ENCODE data around the gene ISLR. TPM values are rescaled to one million over a fixed set of nuclear protein-coding genes. Genes with fewer than 3 reads are reported as not detected.

The ISLR gene
- polyA plus RNA-seq, 10 donors = 131 to 259 (median 181) TPM

Other genes with a start within 250 kb of the ISLR start
- gene LOXL1, start 247.2 kb upstream of the ISLR start, polyA plus RNA-seq (ENCODE audit: insufficient read length in 10 of 10) = 10 to 100 TPM; 26.3 to 57.9 (median 34.6) TPM
- gene STOML1, start 181.4 kb upstream of the ISLR start, polyA plus RNA-seq (ENCODE audit: insufficient read length in 10 of 10) = 10 to 100 TPM; 19.1 to 34.5 (median 30.0) TPM
- gene PML, start 179.0 kb upstream of the ISLR start, polyA plus RNA-seq (ENCODE audit: insufficient read length in 10 of 10) = 10 to 100 TPM; 22.6 to 36.4 (median 28.7) TPM
- gene GOLGA6A, start 91.2 kb upstream of the ISLR start, polyA plus RNA-seq (ENCODE audit: insufficient read length in 10 of 10) = under 1 TPM in 8 of 10 donors, not detected in 2; 0.08 to 0.46 (median 0.15) TPM
- gene ISLR2, start 43.1 kb upstream of the ISLR start, polyA plus RNA-seq (ENCODE audit: insufficient read length in 10 of 10) = 1 to 10 TPM; 2.3 to 6.8 (median 4.4) TPM
- 1 to 10 TPM in 6 of 10 donors, under 1 TPM in 4; 0.58 to 1.9 (median 1.3) TPM for gene STRA6, start 29.1 kb downstream of the ISLR start, polyA plus RNA-seq (ENCODE audit: insufficient read length in 10 of 10)
- gene CCDC33, start 62.6 kb downstream of the ISLR start, polyA plus RNA-seq (ENCODE audit: insufficient read length in 10 of 10) = under 1 TPM in 3 of 10 donors, not detected in 7; 0.05 to 0.31 (median 0.19) TPM
- 1 to 10 TPM; 1.2 to 2.6 (median 1.9) TPM for gene CYP11A1, start 193.9 kb downstream of the ISLR start, polyA plus RNA-seq (ENCODE audit: insufficient read length in 10 of 10)

Measured in muscle of back (tissue), 10 donors.